GM18519 (cell line): ENCODE measurements around the gene PPARA.

ENCODE experiments used
- ATAC-seq: cut with Tn5 transposase; IDR thresholded peaks from one replicate; pipeline ENCODE4 v1.9.1; 2021; ENCODE audit warnings: mild to moderate bottlenecking, moderate library complexity; ENCODE audit not compliant: unreplicated experiment, low FRiP score

Gene PPARA

DNA sequence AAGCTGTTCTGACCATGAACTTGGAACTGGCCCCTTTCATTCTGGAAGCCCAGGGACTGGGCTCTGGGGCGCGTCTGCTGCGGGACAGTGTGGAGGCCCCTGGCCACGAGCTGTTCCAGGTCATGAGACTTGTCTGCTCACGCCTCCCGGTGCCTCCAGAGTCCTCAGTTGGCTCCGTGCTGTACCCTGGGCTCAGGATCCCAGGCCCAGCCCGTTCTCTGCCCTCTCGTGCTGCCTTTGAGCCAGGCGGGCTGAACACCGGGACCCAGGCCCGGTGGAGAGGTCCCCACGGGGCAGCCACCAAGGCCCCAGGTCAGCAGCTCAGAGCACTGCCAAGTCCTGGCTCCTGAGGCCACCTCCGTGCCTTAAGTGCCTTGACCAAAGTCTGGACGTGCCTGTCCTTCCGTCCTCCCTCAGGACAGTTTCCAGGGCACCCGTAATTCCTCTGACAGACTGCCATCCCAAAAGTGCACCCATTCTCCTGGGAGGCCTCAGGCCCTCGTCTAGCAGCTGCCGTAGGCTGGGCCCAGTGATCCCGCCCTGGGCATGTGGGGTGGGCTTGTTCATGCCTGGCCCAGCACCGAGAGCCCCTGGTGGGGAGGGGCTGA, 36.3 kb upstream of the PPARA start:
- ATAC-seq = no peak

DNA sequence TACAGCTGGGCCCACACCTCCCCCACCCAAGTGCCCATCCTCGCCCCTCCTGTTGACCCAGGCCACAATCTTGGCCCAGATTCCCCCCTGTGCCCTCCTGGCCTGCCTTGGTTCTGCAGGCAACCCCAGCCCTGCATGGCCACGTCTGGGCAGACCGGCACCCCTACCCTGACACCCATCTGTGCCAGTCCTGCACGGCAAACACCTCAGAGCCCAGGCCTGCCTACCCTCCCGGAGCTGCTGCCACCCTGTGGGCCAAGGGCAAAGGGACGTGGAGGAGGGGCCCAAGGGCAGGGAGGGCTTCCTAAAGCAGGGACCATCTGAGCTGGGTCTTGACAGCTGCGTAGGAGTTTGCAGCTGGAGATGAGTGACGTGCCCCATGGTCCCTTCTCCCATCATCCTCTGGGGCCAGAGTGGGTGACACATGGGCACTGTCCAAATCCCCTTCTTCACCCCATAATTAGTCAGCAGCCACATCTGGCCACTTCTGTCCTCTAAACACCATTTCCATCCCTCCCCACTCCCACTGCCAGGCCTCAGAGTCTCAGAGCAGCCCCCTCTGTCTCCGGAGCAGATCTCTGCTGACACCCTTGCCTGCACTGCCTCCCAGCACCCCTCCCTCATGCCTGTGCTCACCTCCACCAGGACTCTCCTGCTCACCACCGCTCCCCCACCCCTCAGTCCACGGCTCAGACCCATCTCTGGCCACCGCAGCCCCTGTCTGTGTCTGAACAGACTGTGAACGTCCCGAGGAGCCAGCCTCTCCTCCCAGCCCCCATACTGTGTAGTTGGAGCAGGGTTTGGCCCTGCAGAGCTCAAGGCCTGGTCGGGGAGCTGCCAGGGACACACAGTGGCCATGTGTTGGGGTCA, 35.6 kb upstream of the PPARA start:
- no peak for ATAC-seq

DNA sequence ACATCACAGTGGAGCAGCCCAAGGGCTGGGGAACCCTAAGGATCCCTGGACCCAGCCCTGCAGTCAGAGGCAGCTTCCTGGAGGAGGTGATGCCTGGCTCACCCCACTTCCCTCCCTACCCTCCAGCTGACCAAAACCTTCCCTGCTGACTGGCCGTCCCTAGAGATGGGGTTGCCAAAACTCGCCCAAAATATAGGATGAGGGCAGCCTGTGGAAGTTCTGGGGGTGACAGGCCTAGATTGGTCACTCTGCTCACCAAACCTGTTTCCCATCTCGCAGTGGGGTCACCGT, 35.0 kb upstream of the PPARA start:
- no peak for ATAC-seq

DNA sequence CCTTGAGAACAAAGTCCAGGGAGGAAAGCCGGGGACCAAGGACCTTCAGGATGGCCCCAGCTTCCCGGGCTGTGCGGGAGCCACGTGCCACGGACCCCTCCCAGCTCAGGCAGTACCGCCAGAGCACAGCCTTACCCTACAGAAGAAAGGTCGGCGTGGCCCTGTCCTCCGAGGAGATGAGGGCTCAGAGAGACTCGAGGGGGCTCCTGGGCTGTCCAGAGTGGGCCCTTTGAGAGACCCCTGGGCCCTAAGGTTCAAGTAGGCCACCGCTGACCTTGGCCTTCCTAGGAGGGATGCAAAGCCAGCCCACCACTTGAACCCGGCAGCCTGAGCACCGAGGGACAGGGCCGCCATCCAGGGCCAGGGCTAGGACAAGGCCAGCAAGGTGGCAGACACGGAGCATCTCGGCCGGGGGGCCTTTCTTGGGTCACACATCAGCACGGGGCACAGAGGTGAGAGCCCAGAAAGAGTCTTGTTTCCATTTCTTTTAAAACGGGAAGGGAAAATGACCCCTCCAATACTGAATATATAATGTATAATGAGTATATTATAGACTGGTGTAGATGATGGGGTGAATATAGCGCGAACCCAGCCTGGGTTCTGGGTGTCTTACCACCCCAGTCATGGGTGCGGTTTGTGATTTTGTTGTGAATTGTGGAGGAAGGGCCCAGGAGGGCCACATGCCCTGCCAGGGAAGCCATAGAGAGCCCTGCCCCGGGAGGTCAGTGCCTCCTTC, 34.4 kb upstream of the PPARA start:
- ATAC-seq = no peak

DNA sequence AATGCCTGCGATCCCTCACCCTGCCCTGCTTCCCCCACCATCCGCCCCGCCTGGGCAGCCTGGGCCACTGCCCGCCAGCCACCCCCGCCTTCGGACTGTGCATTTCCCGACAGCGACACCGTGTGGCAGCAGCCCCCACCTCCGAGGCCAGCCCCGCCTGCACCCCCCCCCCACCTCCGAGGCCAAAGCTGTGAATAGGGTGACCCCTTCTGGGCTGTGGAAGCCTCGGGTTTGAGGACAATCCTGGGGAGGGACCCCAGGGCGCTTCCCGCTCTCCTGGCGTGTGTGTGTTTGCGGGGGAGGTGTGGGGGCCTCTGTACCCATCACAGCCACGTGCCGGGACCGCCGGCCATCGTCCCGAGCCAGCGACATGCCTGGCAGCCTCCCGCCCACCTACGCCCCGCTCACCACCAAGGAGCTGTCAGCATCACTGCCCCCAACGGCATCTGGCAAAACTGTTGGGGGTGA, 33.8 kb upstream of the PPARA start:
- ATAC-seq = no peak

DNA sequence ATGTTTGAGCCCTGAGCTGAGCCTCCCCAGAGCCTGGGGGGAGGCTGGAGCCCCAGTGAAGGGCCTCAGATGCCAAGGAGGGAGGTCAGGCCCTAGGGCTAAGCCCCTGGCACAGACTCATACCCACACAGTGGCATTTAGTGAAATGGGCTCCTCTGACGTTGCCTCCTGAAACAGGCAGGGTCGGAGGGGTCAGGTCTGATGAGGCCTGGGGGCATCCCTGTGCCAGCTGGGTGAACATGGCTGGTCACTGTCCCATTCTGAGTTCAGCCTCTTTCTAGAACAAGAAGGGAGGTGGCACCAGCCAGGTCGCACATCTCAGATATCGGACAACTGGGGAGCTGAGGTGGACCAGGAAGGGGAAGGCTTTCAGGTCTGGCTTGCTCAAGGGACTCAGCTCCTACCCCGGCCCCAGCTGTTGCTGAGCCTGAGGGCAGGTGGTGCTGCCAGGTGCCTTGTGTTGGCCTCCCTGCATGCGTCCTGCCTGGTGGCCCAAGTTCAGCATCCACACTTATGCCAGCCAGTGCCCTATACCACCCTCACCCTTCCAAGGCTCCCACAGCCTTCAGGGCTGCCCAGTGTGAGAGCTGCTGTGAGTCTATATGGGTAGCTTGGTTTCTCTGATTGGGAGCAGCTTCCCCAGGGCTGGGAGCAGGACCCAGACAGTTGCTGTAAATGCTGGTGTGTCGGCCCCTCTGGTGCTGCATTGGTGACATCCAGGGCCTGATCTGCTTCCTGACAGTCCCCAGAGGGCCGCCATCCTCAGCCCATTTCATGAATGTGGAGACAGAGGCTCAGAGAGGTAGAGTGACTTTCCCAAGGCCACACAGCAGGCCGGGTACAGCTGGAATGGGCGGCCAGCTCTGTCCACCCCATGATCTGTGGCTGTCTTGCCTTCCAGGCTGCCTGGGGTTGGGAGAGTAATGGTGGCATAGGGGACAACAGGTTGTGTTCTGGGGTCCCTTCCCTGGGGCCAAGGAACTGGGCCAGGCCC, 32.8 kb upstream of the PPARA start:
- no peak for ATAC-seq

DNA sequence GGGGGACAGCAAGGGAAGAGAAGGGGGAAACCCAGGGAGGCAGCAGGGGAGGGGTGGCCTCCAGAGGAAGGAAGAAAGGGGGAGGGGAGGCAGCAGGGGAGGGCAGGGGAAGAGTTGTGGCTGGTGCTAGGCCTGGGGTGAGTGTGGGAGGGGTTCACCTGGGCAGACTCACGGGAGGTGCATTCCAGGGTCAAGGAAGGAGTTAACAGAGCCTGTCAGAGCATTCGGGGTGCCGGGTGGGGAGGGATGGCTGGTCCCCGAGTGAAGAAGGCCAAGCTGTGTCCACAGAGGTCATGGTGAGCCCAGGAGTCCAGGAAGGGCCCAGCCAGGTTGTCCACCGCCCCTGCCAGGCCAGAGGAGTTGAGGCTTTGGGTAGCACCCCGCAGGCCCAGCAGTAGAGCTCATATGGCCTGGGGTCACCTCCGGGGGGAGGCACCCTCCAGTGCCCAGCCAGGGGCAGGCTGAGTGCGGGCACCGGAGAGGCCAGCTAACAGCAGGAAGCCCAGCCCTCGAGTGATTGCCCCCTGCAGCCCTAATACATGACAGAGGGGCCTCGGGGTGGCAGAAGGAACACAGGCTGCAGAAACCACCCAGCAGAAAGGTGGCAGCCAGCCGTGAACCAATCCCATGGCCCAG, 31.1 kb upstream of the PPARA start:
- ATAC-seq = no peak

DNA sequence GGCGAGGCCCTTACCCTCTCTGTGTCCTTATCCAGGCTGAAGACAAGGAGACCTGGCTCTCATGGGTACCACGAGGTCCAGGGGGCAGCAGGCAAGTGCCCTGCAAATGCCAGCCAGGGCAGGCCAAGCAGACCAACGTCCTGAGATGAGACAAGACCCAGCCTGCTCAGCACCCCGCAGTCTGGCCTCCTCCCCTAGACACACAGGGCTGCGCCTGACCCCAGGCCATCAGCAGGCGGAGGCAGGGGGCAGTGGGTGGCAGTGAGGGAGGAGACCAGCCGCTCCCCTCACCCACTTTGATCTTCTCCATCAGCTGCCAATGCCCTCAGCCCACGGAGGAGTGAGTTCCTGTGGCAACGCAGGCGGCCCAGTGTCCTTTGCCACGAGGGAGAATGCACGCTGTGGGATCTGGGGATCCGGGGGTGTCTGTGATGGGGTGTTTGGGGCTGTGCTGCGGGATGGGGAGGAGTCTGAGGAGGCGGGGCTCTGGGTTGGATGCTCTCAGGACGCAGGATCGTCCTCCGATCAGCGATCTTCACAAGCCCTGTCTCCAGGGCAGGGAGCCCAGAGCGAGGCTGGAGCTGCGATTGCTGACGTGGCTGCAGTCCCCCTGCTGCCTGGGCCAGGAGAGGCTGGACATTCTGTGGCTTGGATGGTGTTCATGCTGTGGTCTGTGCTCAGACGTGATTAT, 30.5 kb upstream of the PPARA start:
- no peak for ATAC-seq

DNA sequence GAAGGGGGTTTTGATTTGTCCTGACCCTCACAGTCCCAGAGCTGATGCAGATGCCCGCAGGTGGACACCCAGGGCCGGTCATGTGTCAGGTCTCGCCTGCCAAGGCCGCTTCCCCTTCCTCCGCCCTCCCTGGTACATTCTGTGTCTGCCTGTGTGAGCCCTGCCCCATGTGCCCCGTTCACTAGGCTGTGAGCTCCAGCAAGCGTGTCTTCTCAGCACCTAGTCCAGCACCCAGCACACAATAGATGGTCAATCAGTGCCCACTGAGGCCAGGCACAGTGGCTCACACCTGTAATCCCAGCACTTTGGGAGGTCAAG, 29.9 kb upstream of the PPARA start:
- ATAC-seq = no peak

DNA sequence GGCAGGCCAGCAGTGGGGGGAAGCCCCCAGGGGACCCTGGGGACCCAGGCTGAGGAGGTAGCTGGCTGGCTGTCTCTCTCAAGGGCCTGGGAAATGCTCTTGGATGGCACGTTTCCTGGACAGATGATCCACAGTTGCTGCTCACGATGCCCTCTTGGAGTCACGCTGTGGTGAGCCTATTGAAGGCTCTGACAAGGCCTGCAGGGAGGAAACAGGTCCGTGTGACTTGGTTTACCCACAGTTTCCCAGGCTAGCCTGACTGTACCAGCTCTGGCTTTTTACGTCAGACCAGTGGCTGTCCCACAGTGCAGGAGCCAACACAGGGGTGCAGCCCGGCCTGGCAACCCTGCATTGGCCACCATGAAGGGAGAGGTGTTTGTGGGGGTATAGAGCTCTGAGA, 29.2 kb upstream of the PPARA start:
- ATAC-seq = no peak

DNA sequence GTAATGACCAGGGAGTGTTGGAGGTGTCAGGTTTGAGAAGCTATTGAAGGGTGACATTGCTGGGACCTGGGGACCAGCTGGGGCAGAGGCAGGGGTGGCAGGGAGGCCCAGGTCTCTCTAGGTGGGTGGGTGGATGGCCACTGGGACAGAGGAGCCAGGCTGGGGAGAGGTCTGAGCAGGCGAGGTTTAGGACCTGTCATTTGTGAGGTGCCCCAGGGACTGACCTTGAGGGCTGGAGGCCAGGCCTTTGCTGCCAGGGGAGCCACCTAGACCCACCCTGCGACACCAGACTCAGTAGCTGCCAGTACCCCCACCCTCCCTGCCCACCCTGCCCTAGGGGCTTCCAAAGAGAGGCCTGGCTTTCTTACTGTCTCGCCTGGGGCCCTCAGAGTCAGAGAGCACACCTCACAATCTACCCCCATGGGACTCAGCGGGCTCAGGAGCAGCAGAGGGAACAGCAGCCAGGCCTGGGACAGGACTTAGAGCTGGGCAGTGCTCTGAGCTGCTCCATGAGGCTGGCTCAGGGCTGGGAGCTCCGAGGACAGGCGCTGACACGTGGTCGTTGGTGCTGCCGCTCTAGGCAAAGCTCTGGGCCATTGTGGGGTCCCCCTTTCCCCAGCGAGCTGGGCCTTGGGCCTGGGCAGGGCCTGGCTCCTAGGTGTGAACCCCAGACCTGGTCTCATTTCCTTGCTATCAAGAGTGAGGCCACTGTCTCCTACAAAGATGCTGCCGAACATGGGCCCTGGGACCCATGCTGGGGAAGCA, 28.6 kb upstream of the PPARA start:
- no peak for ATAC-seq

DNA sequence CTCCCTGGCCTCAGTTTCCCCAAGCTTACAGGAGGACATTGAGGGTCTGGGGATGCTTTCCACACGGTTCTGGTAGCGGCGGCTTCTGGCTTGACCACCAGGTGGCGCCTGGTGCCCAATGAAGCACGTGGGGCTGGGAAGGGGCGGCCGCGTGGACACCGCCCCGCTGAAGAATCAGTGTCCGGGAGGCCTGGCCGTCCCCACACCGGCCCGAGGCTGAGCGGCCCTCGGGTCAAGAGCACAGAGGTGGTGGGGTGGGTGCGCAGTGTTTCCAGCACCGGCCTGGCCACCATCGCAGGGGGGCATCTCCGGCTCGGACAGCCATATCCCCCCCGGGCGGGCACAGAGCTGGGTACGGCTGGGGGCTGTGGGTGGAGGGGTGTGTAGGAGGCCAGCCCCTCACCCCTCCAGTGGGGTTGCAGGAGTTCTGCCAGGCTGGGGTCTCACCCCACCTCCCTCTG, 27.8 kb upstream of the PPARA start:
- ATAC-seq = no peak

DNA sequence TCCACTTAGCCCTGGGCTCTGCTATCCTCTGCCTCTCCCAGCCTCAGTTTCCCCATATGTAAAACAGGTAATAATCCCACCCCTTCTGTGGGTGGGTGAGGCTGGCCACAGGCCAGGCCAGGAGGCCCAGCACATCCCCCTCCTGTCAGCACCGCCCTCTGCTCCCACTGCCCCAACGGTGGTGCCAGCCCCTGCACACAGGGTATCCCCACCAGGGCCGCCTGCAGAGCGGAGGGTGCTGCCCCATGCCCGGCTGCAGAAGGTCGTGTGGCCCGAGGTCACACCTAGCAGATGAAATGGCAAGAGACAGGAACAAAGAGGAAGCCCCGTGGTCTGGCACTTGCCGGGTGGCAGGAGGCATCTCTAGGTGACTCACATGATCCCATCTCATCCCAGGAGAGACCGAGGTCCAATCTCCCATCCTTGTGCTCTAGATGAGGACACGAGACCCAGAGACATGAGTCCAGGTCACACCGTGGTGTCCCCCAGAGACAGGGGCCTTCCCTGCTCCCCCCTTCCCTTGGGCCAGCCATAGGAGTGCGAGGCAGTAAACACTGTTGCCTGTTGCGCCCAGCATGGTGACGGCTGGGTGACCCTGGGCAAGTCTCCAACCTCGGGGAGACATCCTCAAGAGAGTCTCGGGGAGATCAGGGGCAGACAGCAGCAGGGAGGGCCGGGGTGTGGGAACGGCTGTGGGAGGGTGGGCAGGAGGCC, 27.2 kb upstream of the PPARA start:
- ATAC-seq = no peak

DNA sequence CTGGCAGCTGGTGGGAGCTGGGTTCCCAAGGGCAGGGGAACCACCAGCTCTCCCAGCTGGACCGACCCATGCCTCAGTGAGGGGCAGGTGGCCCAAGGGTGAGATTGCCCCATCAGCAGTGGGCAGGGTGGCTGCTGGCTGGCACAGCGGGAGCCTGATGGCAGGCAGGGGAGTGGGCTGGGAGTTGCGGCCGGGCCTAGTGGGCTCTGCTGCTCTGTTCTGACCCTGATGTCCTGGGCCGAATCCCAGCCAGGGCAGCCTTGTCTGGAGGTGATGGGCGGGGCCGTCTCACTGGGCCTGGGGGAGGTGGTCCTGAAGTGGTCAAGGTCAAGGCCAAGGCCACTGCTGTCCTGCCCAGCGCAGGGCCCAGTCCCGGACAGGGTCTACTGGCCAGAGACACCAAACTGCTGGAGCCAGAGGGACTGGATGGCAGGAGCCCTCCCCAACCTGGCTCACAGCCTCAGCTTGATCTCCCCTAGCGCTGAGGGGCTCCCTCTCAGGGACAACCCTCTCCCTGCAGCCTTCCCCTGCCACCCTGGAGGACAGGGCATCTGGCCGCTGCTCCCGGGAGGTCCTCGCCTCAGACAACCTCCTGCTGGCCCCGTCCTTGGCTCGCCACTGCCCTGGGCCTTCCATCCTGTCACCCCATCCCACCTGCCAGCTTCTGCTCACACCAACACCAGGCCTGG, 26.5 kb upstream of the PPARA start:
- no peak for ATAC-seq

DNA sequence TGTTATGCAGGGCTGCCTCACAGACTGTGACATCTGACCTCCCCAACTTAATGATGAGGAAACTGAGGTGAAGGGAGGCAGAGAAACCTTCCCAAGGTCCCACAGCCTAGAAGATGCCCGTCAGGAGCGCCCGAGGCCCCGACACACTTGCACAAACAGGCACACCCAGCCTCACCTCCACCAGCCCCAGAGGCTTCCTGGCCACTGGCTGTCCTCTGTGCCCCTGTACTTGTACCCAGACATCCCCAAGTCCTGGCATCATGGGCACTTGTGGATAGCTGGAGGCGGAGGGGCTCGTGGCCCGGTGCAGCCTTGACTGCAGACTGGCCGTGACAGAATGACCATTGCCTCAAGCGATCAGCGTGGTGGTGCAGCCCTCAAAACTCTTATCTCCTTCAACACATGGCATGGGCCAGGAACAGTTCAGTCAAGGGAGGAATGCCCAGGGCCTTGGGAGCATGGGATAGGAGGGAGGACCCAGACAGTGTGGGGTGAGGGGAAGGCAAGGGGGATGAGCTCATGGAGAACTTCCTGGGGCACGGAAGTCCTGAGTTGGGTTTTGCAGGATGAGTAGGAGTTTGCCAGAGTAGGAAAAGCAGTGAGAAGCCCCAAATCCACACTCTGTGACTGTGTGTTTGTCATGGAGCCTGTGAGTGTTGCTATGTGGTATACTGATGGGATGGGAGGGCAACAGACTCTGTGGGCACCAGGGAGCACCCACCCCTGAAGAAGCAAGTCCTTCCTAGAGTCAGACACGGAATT, 25.8 kb upstream of the PPARA start:
- no peak for ATAC-seq

DNA sequence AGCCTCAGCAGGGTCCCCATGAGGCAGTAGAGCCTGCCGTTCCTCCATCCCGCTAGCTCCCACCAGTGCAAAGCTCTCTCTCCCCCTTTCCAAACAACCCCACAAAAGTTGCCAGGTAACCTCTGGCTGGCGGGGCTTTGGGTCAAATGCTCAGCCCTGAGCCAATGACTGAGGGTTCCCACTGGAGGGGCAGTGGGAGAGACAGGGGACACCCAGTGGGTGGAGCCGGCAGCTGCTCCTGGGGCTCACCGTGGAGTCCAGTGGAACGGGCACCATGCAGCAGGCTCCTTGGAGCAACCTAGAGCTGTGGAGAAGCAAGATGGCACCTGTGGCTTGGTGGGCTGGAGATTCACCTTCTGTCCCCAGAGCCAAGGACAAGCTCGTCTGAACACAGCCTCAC, 25.0 kb upstream of the PPARA start:
- ATAC-seq = no peak
